Measurements from ENCODE around the gene CFAP92.

The CFAP92 gene

DNA sequence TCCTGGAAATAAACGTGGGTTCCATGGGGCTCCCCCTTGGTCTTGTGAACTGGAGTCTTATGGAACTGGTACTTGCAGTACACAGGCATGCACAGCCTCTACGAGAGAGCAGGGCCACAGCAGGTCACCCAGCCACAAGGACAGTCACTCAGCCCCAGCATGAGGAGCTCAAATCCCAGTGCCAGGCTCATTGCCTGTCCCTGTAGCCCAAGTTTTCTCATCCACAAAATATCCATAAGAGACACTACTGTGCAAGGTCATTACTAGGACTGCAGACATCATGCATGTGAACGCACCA is 48.0 kb downstream of the CFAP92 start:
- TF ChIP-seq EZH2 (IDR thresholded peaks at IDR 0.05; ENCODE audit: borderline replicate concordance, low read length) = no peak
- TF ChIP-seq, protein P1, sequence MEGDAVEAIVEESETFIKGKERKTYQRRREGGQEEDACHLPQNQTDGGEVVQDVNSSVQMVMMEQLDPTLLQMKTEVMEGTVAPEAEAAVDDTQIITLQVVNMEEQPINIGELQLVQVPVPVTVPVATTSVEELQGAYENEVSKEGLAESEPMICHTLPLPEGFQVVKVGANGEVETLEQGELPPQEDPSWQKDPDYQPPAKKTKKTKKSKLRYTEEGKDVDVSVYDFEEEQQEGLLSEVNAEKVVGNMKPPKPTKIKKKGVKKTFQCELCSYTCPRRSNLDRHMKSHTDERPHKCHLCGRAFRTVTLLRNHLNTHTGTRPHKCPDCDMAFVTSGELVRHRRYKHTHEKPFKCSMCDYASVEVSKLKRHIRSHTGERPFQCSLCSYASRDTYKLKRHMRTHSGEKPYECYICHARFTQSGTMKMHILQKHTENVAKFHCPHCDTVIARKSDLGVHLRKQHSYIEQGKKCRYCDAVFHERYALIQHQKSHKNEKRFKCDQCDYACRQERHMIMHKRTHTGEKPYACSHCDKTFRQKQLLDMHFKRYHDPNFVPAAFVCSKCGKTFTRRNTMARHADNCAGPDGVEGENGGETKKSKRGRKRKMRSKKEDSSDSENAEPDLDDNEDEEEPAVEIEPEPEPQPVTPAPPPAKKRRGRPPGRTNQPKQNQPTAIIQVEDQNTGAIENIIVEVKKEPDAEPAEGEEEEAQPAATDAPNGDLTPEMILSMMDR (IDR thresholded peaks at IDR 0.05; ENCODE audit: low read length) = no peak
- Histone ChIP-seq H3K27ac (ENCODE audit: low read depth, low read length, poor library complexity, severe bottlenecking) (no peak overlapping the region), H3K9me2 (ENCODE audit: low read depth, low read length) (no peaks in the 10 kb centered on the region), H3F3A (ENCODE audit: insufficient read depth, low read length) (no peaks in the 10 kb centered on the region), H3K4me2 (ENCODE audit: low read length) (no peak overlapping the region), H3K4me3 (ENCODE audit: low read depth, low read length, poor library complexity, severe bottlenecking) (no peak overlapping the region), H3K9me3 (ENCODE audit: low read length) (no peaks in the 10 kb centered on the region), H3K36me3 (ENCODE audit: insufficient read depth, low read length) (no peaks in the 10 kb centered on the region), H3K27me3 (ENCODE audit: insufficient read depth, low read length) (peaks cover 16% of the 10 kb centered on the region; the same call in 1 of the 2 replicates), H3K4me1 (ENCODE audit: insufficient read depth, low read length, severe bottlenecking) (no peaks in the 10 kb centered on the region), H2AFZ (ENCODE audit: low read length) (no peak overlapping the region), H3K79me2 (ENCODE audit: insufficient read depth, low read length) (no peaks in the 10 kb centered on the region), H3K9ac (ENCODE audit: low read length) (no peak overlapping the region), H4K20me1 (ENCODE audit: insufficient read depth, low read length) (no peaks in the 10 kb centered on the region)

DNA sequence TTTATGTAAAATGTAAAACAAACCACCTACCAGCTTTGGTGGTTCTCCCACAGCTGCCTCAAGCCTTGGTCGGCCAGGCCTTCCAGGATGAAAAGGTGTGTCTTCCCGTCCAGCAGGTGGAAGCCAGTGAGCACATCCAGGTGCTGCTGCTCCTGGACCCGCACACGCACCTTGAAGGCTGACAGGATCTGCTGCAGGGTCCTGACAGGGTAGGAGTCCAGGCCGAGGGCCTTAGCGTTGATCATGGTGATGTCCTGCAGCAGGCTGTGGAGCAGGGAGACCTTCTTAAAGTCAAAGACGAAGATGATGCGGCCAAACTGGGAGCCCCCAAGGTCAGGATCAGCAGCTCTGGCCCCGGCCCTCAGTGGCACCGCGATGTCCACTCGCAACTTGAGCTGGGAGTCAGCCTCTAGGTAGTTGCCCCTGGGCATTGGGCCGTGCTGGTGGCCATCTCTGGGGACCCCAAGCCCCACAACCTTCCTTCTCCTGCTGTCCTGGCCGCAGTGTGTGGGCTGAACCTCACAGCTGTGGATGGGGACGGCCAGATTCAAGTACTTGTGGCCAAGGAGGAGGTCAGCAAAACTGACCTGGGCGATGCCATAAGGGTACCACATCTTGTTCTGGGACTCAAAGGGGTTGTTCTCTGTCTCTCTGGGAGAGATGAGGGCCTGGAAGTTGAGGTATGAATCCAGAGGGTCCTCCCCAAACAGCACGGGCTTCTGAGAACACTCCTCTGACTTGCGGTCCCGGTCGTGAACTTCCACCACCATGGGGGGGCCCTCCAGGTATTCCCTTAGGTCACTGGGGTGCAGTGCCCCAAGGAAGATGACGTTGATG is 48.6 kb downstream of the CFAP92 start:
- no peaks in the 10 kb centered on the region for H3F3A ChIP-seq (ENCODE audit: insufficient read depth, low read length)
- H3K27ac ChIP-seq (ENCODE audit: low read depth, low read length, poor library complexity, severe bottlenecking) = no peak overlapping the region
- TF ChIP-seq EZH2 (IDR thresholded peaks at IDR 0.05; ENCODE audit: borderline replicate concordance, low read length) = no peak
- TF ChIP-seq, protein P1 (IDR thresholded peaks at IDR 0.05; ENCODE audit: low read length) = no peak
- H3K4me2 ChIP-seq (ENCODE audit: low read length) = no peak overlapping the region
- no peaks in the 10 kb centered on the region for H3K79me2 ChIP-seq (ENCODE audit: insufficient read depth, low read length)
- H3K4me1 ChIP-seq (ENCODE audit: insufficient read depth, low read length, severe bottlenecking) = no peaks in the 10 kb centered on the region
- no peaks in the 10 kb centered on the region for H4K20me1 ChIP-seq (ENCODE audit: insufficient read depth, low read length)
- no peak overlapping the region for H2AFZ ChIP-seq (ENCODE audit: low read length)
- no peak overlapping the region for H3K9ac ChIP-seq (ENCODE audit: low read length)
- H3K36me3 ChIP-seq (ENCODE audit: insufficient read depth, low read length) = no peaks in the 10 kb centered on the region
- no peaks in the 10 kb centered on the region for H3K9me2 ChIP-seq (ENCODE audit: low read depth, low read length)
- peaks cover 14% of the 10 kb centered on the region; the same call in 1 of the 2 replicates for H3K27me3 ChIP-seq (ENCODE audit: insufficient read depth, low read length)
- no peak overlapping the region for H3K4me3 ChIP-seq (ENCODE audit: low read depth, low read length, poor library complexity, severe bottlenecking)
- no peaks in the 10 kb centered on the region for H3K9me3 ChIP-seq (ENCODE audit: low read length)

DNA sequence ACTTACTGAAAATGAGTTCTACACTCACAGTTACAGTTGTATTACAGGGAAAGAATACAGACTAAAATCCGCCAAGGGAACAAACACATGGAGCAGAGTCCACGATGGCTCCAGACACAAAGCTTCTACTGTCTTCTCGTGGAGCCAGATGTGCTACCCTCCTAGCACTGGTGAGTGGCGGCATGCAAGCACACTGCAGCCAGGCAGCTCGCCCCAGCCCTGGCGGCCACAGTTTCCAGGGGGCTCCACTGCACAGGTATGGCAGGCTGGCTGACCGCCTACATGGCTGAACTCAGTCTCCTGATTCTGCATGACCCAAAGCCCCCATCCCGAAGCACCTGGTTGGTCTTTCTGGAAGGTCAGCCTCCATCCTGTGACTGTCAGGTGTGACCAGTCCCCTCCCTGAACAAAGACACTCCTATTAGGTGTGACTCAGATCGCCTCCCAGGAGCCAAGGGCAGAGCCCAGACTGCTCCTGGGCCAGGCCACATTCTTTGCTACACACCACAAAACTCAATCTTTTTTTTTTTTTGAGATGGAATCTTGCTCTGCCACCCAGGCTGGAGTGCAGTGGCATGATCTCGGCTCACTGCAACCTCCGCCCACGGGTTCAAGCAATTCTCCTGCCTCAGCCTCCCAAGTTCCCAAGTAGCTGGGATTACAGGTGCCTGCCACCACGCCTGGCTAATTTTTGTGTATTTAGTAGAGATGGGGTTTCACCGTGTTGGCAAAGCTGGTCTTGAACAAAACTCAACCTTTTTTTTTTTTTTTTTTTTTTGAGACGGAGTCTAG is 51.5 kb downstream of the CFAP92 start:
- Histone ChIP-seq H3K4me3 (ENCODE audit: low read depth, low read length, poor library complexity, severe bottlenecking) (no peak overlapping the region), H3K9me3 (ENCODE audit: low read length) (no peaks in the 10 kb centered on the region), H4K20me1 (ENCODE audit: insufficient read depth, low read length) (no peaks in the 10 kb centered on the region), H3K9me2 (ENCODE audit: low read depth, low read length) (no peaks in the 10 kb centered on the region), H3K79me2 (ENCODE audit: insufficient read depth, low read length) (no peaks in the 10 kb centered on the region), H3F3A (ENCODE audit: insufficient read depth, low read length) (no peaks in the 10 kb centered on the region), H3K27me3 (ENCODE audit: insufficient read depth, low read length) (peaks cover 16% of the 10 kb centered on the region; the same call in 1 of the 2 replicates), H2AFZ (ENCODE audit: low read length) (no peak overlapping the region), H3K36me3 (ENCODE audit: insufficient read depth, low read length) (no peaks in the 10 kb centered on the region), H3K27ac (ENCODE audit: low read depth, low read length, poor library complexity, severe bottlenecking) (no peak overlapping the region), H3K9ac (ENCODE audit: low read length) (no peak overlapping the region), H3K4me2 (ENCODE audit: low read length) (no peak overlapping the region), H3K4me1 (ENCODE audit: insufficient read depth, low read length, severe bottlenecking) (no peaks in the 10 kb centered on the region)
- no peak for TF ChIP-seq EZH2 (IDR thresholded peaks at IDR 0.05; ENCODE audit: borderline replicate concordance, low read length)
- TF ChIP-seq, protein P1 (IDR thresholded peaks at IDR 0.05; ENCODE audit: low read length) = no peak

Data from OCI-LY1 (cell line).